Smooth muscle cell (in vitro differentiated cells): ENCODE results near the gene SPP2. TPM values are rescaled to one million over a fixed set of nuclear protein-coding genes. Genes with fewer than 3 reads are reported as not detected.

Experiments
- DNase-seq: peaks from one replicate; lab custom pipeline; 2025; ENCODE audit not compliant: unreplicated experiment; lab: John Stamatoyannopoulos, UW
- H2AFZ ChIP-seq: fragments of 200-600 bp; sonication (generic); 2 replicates; pipeline ENCODE4 v1.6.0; 2016; ENCODE audit warnings: antibody characterized with exemption, low read depth, mild to moderate bottlenecking
- H3F3A ChIP-seq: fragments of 200-600 bp; sonication (generic); 2 replicates; pipeline ENCODE4 v1.6.0; 2017; ENCODE audit warnings: antibody characterized with exemption, low read depth
- H3K27ac ChIP-seq: fragments of 200-600 bp; sonication (generic); 2 replicates; pipeline ENCODE4 v1.5.1; 2016; ENCODE audit warnings: low read depth, mild to moderate bottlenecking
- H3K27me3 ChIP-seq: fragments of 200-600 bp; sonication (generic); 2 replicates; pipeline ENCODE4 v1.6.1; 2016; ENCODE audit warnings: low read depth, mild to moderate bottlenecking
- H3K36me3 ChIP-seq: fragments of 200-600 bp; sonication (generic); 2 replicates; pipeline ENCODE4 v1.5.1; 2016; ENCODE audit warnings: low read depth
- H3K4me1 ChIP-seq: fragments of 200-600 bp; sonication (generic); 2 replicates; pipeline ENCODE4 v1.5.1; 2016; ENCODE audit warnings: low read depth
- H3K4me2 ChIP-seq: fragments of 200-600 bp; sonication (generic); 2 replicates; pipeline ENCODE4 v1.6.0; 2016; ENCODE audit warnings: mild to moderate bottlenecking
- H3K4me3 ChIP-seq: fragments of 200-600 bp; sonication (generic); 2 replicates; pipeline ENCODE4 v1.5.1; 2016; ENCODE audit warnings: mild to moderate bottlenecking
- H3K79me2 ChIP-seq: fragments of 200-600 bp; sonication (generic); 2 replicates; pipeline ENCODE4 v1.6.0; 2016; ENCODE audit warnings: low read depth, mild to moderate bottlenecking
- H3K9ac ChIP-seq: fragments of 200-600 bp; sonication (generic); 2 replicates; pipeline ENCODE4 v1.6.0; 2016; ENCODE audit warnings: low read depth
- H3K9me3 ChIP-seq: fragments of 200-600 bp; sonication (generic); replicated peaks from 2 replicates; pipeline ENCODE4 v1.5.1; 2016; ENCODE audit warnings: low read depth
- H4K20me1 ChIP-seq: fragments of 200-600 bp; sonication (generic); 2 replicates; pipeline ENCODE4 v1.6.0; 2016; ENCODE audit warnings: low read depth
- CTCF ChIP-seq: fragments of 200-600 bp; sonication (generic); IDR thresholded peaks from 2 replicates; pipeline ENCODE4 v1.5.1; 2017; ENCODE audit warnings: borderline replicate concordance, mild to moderate bottlenecking, antibody characterized with exemption; ENCODE audit not compliant: insufficient read depth, poor library complexity, severe bottlenecking
- WGBS: methylation state at CpG from one replicate; pipeline ENCODE4 v1.1.7; 2016; ENCODE audit warnings: low lambda C conversion rate; 5-methylcytosine and 5-hydroxymethylcytosine counted together
- polyA plus RNA-seq: library from polyadenylated mRNA; unstranded; fragments of >200 nt; fragmentation: Nextera tagmentation; extraction: Ambion mirVana; gene quantifications from 2 replicates; pipeline ENCODE4 v1.2.1, GENCODE V29; 2016
- total RNA-seq: library from RNA; depleted of rRNA; stranded (reverse); fragments of >200 nt; gene quantifications from 2 replicates; pipeline ENCODE4 v1.2.3, GENCODE V29; 2014

The SPP2 gene
- total and polyA plus RNA-seq, 2 experiments from 2014 or later: not detected

- H3K4me1 ChIP-seq: no peaks in the 10 kb centered on the region
- H2AFZ ChIP-seq: no peak overlapping the region
- 92% methylated on average over 4 of the region's 4 CpGs for WGBS
- TF ChIP-seq CTCF: no peak
- no peak for DNase-seq
- H3K4me3 ChIP-seq: no peak overlapping the region
- no peaks in the 10 kb centered on the region for H3F3A ChIP-seq
- no peaks in the 10 kb centered on the region for H3K9me3 ChIP-seq
- no peak overlapping the region for H3K27ac ChIP-seq
- H3K4me2 ChIP-seq: no peak overlapping the region
- no peak overlapping the region for H3K9ac ChIP-seq
- H4K20me1 ChIP-seq: no peaks in the 10 kb centered on the region
- peaks cover 4% of the 10 kb centered on the region for H3K27me3 ChIP-seq
- H3K36me3 ChIP-seq: no peaks in the 10 kb centered on the region
- H3K79me2 ChIP-seq: no peaks in the 10 kb centered on the region
These were observed 50.2 kb downstream of the SPP2 start for GRCh38 chr2:234100686-234101085.

GRCh38 chr2:234102112-234102511, 51.6 kb downstream of the SPP2 start:
- no peak overlapping the region for H3K9ac ChIP-seq
- H3K27me3 ChIP-seq: peaks cover 4% of the 10 kb centered on the region
- 63% methylated on average over 3 of the region's 3 CpGs for WGBS
- H3K4me1 ChIP-seq: no peaks in the 10 kb centered on the region
- H3K4me3 ChIP-seq: no peak overlapping the region
- no peaks in the 10 kb centered on the region for H3K79me2 ChIP-seq
- no peaks in the 10 kb centered on the region for H4K20me1 ChIP-seq
- TF ChIP-seq CTCF: no peak
- no peak for DNase-seq
- no peaks in the 10 kb centered on the region for H3F3A ChIP-seq
- H3K27ac ChIP-seq: no peak overlapping the region
- no peak overlapping the region for H2AFZ ChIP-seq
- H3K9me3 ChIP-seq: no peaks in the 10 kb centered on the region
- no peak overlapping the region for H3K4me2 ChIP-seq
- no peaks in the 10 kb centered on the region for H3K36me3 ChIP-seq

GRCh38 chr2:234107861-234108260, 57.4 kb downstream of the SPP2 start:
- no peak overlapping the region for H3K9ac ChIP-seq
- H3K4me3 ChIP-seq: no peak overlapping the region
- no peaks in the 10 kb centered on the region for H3K4me1 ChIP-seq
- no peaks in the 10 kb centered on the region for H3K79me2 ChIP-seq
- peaks cover 7% of the 10 kb centered on the region for H3K27me3 ChIP-seq
- no peaks in the 10 kb centered on the region for H3F3A ChIP-seq
- DNase-seq: no peak
- WGBS: 80% methylated on average over 1 of the region's 1 CpG
- no peak for TF ChIP-seq CTCF
- no peak overlapping the region for H2AFZ ChIP-seq
- no peaks in the 10 kb centered on the region for H4K20me1 ChIP-seq
- no peaks in the 10 kb centered on the region for H3K36me3 ChIP-seq
- H3K9me3 ChIP-seq: no peaks in the 10 kb centered on the region
- no peak overlapping the region for H3K4me2 ChIP-seq
- H3K27ac ChIP-seq: no peak overlapping the region

GRCh38 chr2:234109321-234109720, 58.8 kb downstream of the SPP2 start:
- Histone ChIP-seq H3K4me2 (no peak overlapping the region), H3K4me1 (no peaks in the 10 kb centered on the region), H3K79me2 (no peaks in the 10 kb centered on the region), H3K9me3 (no peaks in the 10 kb centered on the region), H3K27me3 (peaks cover 7% of the 10 kb centered on the region), H2AFZ (no peak overlapping the region), H3K27ac (no peak overlapping the region), H3K36me3 (no peaks in the 10 kb centered on the region), H3K4me3 (no peak overlapping the region), H4K20me1 (no peaks in the 10 kb centered on the region), H3K9ac (no peak overlapping the region), H3F3A (no peaks in the 10 kb centered on the region)
- WGBS: 86% methylated on average over 8 of the region's 8 CpGs
- no peak for DNase-seq
- TF ChIP-seq CTCF: no peak
